ENCODE measurements around the gene CAPZB.
A peak's percentile ranks its signal among the peaks of the same experiment; 100 is the strongest.

The CAPZB gene

GRCh38 chr1:19405761-19406487, 79.4 kb downstream of the CAPZB start:
- no peak for DNase-seq (ENCODE audit: low read depth in 2 of 2)

- no peak for DNase-seq (ENCODE audit: low read depth in 2 of 2)
Measured at GRCh38 chr1:19405195-19405760, 80.1 kb downstream of the CAPZB start.

GRCh38 chr1:19404748-19405147, 80.6 kb downstream of the CAPZB start:
- no peak for DNase-seq (ENCODE audit: low read depth in 2 of 2)

- no peak for DNase-seq (ENCODE audit: low read depth in 2 of 2)
Measured at GRCh38 chr1:19403256-19403655, 82.1 kb downstream of the CAPZB start.

- no peak for DNase-seq (ENCODE audit: low read depth in 2 of 2)
Measured at GRCh38 chr1:19402031-19402813, 83.1 kb downstream of the CAPZB start.

- DNase-seq (ENCODE audit: low read depth in 2 of 2): no peak
Measured at GRCh38 chr1:19401535-19401889, 83.8 kb downstream of the CAPZB start.

GRCh38 chr1:19400875-19401534, 84.3 kb downstream of the CAPZB start:
- DNase-seq (ENCODE audit: low read depth in 2 of 2): no peak

- no peak for DNase-seq (ENCODE audit: low read depth in 2 of 2)
Measured at GRCh38 chr1:19400192-19400611, 85.1 kb downstream of the CAPZB start.

GRCh38 chr1:19398309-19398760, 87.0 kb downstream of the CAPZB start:
- peak in 1 of 2 donors; percentile 28 for DNase-seq (ENCODE audit: low read depth in 2 of 2)

- DNase-seq (ENCODE audit: low read depth in 2 of 2): no peak
Measured at GRCh38 chr1:19397217-19397945, 88.0 kb downstream of the CAPZB start.

GRCh38 chr1:19396280-19396679, 89.1 kb downstream of the CAPZB start:
- no peak for DNase-seq (ENCODE audit: low read depth in 2 of 2)

GRCh38 chr1:19395678-19396192, 89.6 kb downstream of the CAPZB start:
- no peak for DNase-seq (ENCODE audit: low read depth in 2 of 2)

- no peak for DNase-seq (ENCODE audit: low read depth in 2 of 2)
Measured at GRCh38 chr1:19393046-19393445, 92.3 kb downstream of the CAPZB start.

GRCh38 chr1:19392221-19392620, 93.1 kb downstream of the CAPZB start:
- no peak for DNase-seq (ENCODE audit: low read depth in 2 of 2)

GRCh38 chr1:19391596-19391981, 93.8 kb downstream of the CAPZB start:
- DNase-seq (ENCODE audit: low read depth in 2 of 2): no peak

GRCh38 chr1:19390901-19391595, 94.3 kb downstream of the CAPZB start:
- peak; percentile 18 to 45 for DNase-seq (ENCODE audit: low read depth in 2 of 2)

- no peak for DNase-seq (ENCODE audit: low read depth in 2 of 2)
Measured at GRCh38 chr1:19390166-19390850, 95.0 kb downstream of the CAPZB start.

- no peak for DNase-seq (ENCODE audit: low read depth in 2 of 2)
Measured at GRCh38 chr1:19388980-19389379, 96.4 kb downstream of the CAPZB start.

GRCh38 chr1:19387045-19387467, 98.3 kb downstream of the CAPZB start:
- DNase-seq (ENCODE audit: low read depth in 2 of 2): no peak

Data from stimulated activated CD8-positive, alpha-beta memory T cell treated with anti-CD3 and anti-CD28 coated beads, Interleukin-2, amount 100 ng/mL, for 48 hours (primary cell).